ENCODE data around the gene FREM3.

DNA sequence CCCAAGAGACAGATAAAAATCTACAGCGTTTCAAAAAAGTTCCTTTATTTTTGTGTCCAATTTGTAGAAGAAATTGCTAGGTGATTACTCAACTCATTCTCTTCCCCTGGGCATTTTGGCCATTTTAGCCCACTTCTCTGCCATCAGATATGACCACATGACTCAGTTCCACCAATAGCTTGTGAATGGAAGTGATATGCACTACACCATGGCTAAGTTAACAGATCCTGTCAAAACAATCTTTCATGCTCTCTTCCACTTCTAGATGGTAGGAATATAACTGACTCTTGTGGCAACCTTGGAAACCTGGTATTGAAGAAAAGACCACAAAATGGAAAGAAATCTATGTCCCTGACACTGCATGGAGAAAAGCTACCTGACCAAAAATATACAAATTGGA lies 26.2 kb upstream of the FREM3 start:
- TF ChIP-seq, protein P1, sequence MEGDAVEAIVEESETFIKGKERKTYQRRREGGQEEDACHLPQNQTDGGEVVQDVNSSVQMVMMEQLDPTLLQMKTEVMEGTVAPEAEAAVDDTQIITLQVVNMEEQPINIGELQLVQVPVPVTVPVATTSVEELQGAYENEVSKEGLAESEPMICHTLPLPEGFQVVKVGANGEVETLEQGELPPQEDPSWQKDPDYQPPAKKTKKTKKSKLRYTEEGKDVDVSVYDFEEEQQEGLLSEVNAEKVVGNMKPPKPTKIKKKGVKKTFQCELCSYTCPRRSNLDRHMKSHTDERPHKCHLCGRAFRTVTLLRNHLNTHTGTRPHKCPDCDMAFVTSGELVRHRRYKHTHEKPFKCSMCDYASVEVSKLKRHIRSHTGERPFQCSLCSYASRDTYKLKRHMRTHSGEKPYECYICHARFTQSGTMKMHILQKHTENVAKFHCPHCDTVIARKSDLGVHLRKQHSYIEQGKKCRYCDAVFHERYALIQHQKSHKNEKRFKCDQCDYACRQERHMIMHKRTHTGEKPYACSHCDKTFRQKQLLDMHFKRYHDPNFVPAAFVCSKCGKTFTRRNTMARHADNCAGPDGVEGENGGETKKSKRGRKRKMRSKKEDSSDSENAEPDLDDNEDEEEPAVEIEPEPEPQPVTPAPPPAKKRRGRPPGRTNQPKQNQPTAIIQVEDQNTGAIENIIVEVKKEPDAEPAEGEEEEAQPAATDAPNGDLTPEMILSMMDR (IDR thresholded peaks at IDR 0.05; ENCODE audit: low read length): no peak
- TF ChIP-seq EZH2 (optimal IDR thresholded peaks at IDR 0.05; ENCODE audit: low read depth, low read length): no peak

All from MM.1S (cell line).